Stimulated activated effector memory CD8-positive, alpha-beta T cell treated with anti-CD3 and anti-CD28 coated beads, Interleukin-12 subunit alpha, Interleukin-12 subunit beta, amount 100 ng/mL, for 72 hours (primary cell): ENCODE results near the gene FPR2.

Experiments used
- ATAC-seq: fragments of 150-1000 bp; cut with Tn5 transposase; 2 replicates; pipeline ENCODE4 v1.10.0; 2021
- DNase-seq, 2 donors: peaks; one replicate each; pipeline ENCODE4 v3.0.0; 2021 to 2022; ENCODE audit warnings: low spot score in 2 of 2
- H3K27ac Mint-ChIP-seq: one replicate; pipeline ENCODE4 v1.8.0; 2022; ENCODE audit warnings: mild to moderate bottlenecking, mixed read lengths
- H3K36me3 Mint-ChIP-seq: one replicate; pipeline ENCODE4 v1.8.0; 2022; ENCODE audit warnings: mild to moderate bottlenecking, mixed read lengths
- H3K4me1 Mint-ChIP-seq: one replicate; pipeline ENCODE4 v1.8.0; 2022; ENCODE audit warnings: mixed read lengths
- H3K4me3 Mint-ChIP-seq: one replicate; pipeline ENCODE4 v1.8.0; 2022; ENCODE audit warnings: mild to moderate bottlenecking, mixed read lengths
- H3K9me3 Mint-ChIP-seq: one replicate; pipeline ENCODE4 v1.8.0; 2022; ENCODE audit warnings: mixed read lengths

FPR2 gene

GRCh38 chr19:51786646-51787494, 25.9 kb downstream of the FPR2 start:
- Mint-ChIP-seq H3K27ac (no peak overlapping the region), H3K36me3 (no peaks in the 10 kb centered on the region), H3K4me3 (no peak overlapping the region), H3K4me1 (no peaks in the 10 kb centered on the region), H3K9me3 (peaks cover 10% of the 10 kb centered on the region)
- ATAC-seq (no peak), DNase-seq (no peak)

GRCh38 chr19:51788029-51788428, 27.0 kb downstream of the FPR2 start:
- Mint-ChIP-seq H3K4me3 (no peak overlapping the region), H3K9me3 (peaks cover 10% of the 10 kb centered on the region), H3K4me1 (no peaks in the 10 kb centered on the region), H3K36me3 (no peaks in the 10 kb centered on the region), H3K27ac (no peak overlapping the region)
- DNase-seq (no peak), ATAC-seq (no peak)

DNA sequence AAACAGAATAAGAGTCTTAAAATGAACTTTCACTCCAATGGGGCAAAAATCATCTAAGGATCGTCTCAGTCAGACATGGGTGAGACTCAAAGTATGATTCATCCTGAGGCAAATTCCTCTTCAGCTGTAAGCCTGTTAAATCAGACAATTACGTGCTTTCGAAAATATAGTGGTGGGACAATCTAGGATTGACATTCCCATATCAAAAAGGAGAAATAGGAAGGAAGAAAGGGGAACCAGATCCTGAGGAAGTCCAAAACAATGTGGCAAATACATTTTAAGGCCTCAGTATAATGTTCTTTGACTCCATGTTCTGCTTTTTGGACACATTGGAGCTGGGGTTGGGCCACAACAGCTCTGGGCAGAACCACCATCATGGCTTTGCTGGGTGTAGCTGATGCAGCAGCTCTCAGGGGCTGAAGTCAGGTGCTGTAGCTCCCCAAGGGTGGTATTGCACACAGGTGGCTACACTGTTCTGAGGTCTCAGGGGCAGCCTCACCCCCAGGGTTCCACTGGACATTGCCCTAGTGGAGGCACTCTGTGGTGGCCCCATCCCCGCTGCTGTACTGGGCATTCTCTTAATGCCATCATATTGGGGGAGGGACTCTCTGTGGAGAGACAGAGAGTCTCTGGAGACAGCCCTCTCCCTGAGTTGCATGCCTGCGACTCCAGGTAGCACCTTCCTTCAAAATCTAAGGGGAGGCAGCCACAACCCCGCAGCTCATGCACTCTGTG, 28.2 kb downstream of the FPR2 start:
- H3K27ac Mint-ChIP-seq = no peak overlapping the region
- DNase-seq = no peak
- ATAC-seq = no peak
- H3K9me3 Mint-ChIP-seq = peaks cover 10% of the 10 kb centered on the region
- H3K36me3 Mint-ChIP-seq = no peaks in the 10 kb centered on the region
- no peak overlapping the region for H3K4me3 Mint-ChIP-seq
- no peaks in the 10 kb centered on the region for H3K4me1 Mint-ChIP-seq

DNA sequence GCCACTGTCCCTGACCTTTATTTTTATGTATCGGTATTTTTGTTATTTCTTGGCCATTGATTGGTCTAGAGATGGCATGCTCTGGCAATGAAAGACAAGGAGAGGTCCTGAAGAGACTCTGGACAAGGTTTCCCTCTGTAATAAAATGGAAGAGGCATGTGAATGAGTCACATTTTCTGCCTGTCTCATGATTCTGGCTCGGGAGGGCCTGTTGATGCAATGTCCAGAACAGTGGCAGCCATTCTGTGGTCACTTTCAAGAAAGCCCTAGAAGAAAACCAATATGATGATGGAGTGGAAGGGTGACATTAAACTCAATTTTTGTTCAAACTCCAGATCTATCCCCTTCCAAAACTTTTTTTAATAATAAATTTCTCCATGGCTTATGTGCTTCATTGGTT, 32.0 kb downstream of the FPR2 start:
- Mint-ChIP-seq H3K9me3 (peaks cover 18% of the 10 kb centered on the region), H3K4me3 (no peak overlapping the region), H3K27ac (no peak overlapping the region), H3K4me1 (no peaks in the 10 kb centered on the region), H3K36me3 (no peaks in the 10 kb centered on the region)
- no peak for DNase-seq
- ATAC-seq = no peak

DNA sequence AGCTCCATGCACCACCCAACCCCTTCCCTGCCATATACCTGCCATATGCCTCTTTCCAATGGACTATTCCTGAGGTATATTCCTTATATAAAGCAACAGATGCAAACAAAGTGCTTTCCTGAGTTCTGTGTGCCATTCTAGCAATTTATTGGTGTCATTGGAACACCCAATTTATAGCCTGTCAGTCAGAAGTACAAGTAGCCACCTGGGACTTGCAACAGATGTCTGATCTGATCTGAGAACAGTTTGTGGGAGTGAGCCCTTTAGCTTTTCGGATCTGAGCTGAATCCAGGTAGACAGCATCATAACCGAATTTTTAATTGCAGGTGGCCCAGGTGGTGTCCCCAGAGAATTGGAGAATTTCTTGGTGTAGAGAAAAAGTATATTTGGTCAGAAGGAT, 33.0 kb downstream of the FPR2 start:
- H3K36me3 Mint-ChIP-seq = no peaks in the 10 kb centered on the region
- H3K9me3 Mint-ChIP-seq = peaks cover 21% of the 10 kb centered on the region

DNA sequence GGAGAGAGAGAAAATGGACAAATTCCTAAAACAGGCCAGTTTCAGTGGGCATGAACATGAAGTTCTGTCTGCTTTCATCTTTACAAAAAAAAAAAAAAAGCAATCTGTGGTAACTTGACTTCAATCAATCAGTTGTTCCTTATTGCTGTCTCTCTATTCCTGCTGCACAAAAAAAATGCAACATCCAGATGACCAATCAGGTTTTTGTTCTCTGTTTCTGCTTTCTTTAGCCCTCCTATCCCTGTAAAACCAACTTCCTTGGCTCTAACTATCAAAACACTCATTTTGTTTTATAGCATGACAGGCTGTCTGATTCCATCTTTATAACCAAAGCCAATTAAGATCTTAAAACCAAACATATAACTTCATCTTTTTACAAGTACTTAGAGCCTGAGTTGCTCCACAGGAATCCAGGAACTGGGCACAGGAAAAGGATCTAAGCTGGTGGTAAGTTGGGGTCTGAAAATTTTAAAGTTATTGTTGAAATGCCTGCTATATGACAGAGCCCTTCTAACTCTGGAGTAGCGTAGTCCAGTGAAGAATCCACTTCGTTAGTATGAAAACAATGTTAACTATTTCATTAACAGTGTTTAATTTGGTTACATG, 34.0 kb downstream of the FPR2 start, which contains the start of gene FPR3:
FPR3 (plus strand) TSS at position 273 of the 606 bp plus-strand sequence. CDS start 28,592 bp downstream, outside the sequence.
- H3K4me3 Mint-ChIP-seq = no peak within 1 kb of the TSS
- ATAC-seq (no peak), DNase-seq (no peak)
- no peak within 1 kb of the TSS for H3K27ac Mint-ChIP-seq
- H3K4me1 Mint-ChIP-seq = no peaks in the 10 kb centered on the region
- H3K36me3 Mint-ChIP-seq = no peaks in the 10 kb centered on the region
- peaks cover 25% of the 10 kb centered on the region for H3K9me3 Mint-ChIP-seq

More for the DNA sequence above, 33.0 kb downstream of the FPR2 start:
- no peak for DNase-seq
- ATAC-seq = no peak
- Mint-ChIP-seq H3K27ac (no peak overlapping the region), H3K4me1 (no peaks in the 10 kb centered on the region), H3K4me3 (no peak overlapping the region)

DNA sequence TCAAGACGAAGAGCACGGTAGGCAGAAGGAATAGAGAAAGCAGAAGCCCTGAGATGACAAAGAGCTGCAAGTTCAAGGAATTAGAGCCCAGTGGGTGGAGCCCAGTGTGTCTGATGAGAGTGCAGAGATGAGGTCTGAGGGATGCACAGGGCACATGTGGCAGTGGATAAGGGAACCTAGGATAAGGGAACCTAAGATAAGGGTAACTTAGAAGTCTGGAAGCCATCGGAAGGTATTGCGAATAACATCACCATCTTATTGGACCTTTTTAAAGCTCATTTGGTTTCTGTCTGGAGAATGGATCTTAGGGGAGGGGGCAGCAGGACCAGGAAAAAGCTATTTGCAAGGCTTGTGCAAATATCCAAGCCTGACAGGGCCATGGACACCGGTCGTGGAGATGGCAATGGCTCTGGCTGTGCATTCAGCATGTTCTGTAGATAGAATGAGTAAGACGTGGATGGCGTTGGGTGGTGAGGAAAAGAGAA, 35.3 kb downstream of the FPR2 start:
- DNase-seq = no peak
- no peaks in the 10 kb centered on the region for H3K4me1 Mint-ChIP-seq
- no peaks in the 10 kb centered on the region for H3K36me3 Mint-ChIP-seq
- H3K27ac Mint-ChIP-seq = no peak overlapping the region
- no peak overlapping the region for H3K4me3 Mint-ChIP-seq
- ATAC-seq = no peak
- H3K9me3 Mint-ChIP-seq = peaks cover 23% of the 10 kb centered on the region

DNA sequence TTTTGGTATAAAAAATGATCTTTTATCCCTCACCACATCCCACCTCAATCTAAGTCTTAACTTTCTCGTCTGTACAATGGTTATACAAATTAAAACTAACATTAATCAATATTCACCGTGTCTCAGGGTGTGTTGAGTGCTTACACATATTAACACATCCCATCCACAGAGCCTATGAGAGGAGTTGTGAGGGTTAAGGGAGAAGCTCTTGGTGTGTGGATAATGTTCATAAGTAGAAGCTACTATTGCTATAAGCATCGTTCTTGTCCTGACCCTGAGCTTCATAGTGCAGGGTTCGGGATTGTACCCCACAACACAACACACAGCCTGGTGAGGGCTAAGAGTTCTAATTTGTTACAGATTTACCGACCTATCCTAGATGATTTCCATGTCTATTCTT, 36.5 kb downstream of the FPR2 start:
- DNase-seq (no peak), ATAC-seq (no peak)
- Mint-ChIP-seq H3K4me3 (no peak overlapping the region), H3K36me3 (no peaks in the 10 kb centered on the region), H3K4me1 (no peaks in the 10 kb centered on the region), H3K9me3 (peaks cover 22% of the 10 kb centered on the region), H3K27ac (no peak overlapping the region)

GRCh38 chr19:51798062-51798461, 37.1 kb downstream of the FPR2 start:
- Mint-ChIP-seq H3K4me3 (no peak overlapping the region), H3K36me3 (no peaks in the 10 kb centered on the region), H3K9me3 (peaks cover 22% of the 10 kb centered on the region), H3K27ac (no peak overlapping the region), H3K4me1 (no peaks in the 10 kb centered on the region)
- DNase-seq (no peak), ATAC-seq (no peak)

- no peak for DNase-seq
- Mint-ChIP-seq H3K4me1 (no peaks in the 10 kb centered on the region), H3K36me3 (no peaks in the 10 kb centered on the region), H3K4me3 (no peak overlapping the region), H3K27ac (no peak overlapping the region), H3K9me3 (peaks cover 22% of the 10 kb centered on the region)
- ATAC-seq = no peak
Measured at GRCh38 chr19:51799034-51799773, 38.2 kb downstream of the FPR2 start.

- DNase-seq (no peak), ATAC-seq (no peak)
- Mint-ChIP-seq H3K27ac (no peak overlapping the region), H3K4me1 (no peaks in the 10 kb centered on the region), H3K9me3 (peaks cover 25% of the 10 kb centered on the region), H3K36me3 (no peaks in the 10 kb centered on the region), H3K4me3 (no peak overlapping the region)
Measured at GRCh38 chr19:51799774-51800472, 38.9 kb downstream of the FPR2 start.

DNA sequence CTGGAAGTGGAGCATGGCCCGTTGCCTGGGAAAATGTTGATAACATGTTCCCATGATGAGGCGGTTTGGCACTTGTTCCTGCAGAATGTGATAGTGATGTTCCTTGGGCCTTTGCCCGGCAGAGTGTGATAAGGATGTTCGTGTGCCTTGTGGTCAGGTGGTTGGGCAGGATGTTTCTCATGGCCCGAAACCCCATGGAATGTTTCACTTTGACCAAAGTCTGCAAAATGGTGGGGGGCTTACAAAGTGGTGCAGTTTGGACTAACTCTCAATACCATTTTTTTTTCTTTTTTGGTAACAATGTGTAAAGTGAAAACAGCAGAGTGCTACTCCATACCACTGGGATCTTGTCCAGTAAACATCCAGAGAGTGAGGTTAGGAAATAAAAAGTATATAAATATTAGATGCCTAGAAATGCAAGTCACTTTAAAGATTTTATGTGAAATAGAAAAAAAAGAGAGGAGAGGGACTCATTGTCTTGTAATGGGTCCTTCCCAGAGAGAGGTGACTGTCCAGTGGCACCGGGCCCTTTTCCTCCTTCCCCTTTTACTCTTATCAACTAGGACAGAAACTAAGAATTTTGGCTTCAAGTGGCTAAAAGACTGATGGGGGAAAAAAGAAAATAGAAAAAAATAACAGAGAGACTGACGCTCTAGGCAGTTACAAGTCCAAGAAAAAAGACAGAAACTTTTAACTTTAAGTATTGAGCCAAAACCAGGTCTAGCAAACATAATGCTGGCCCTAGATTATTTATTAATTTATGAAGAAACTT, 39.7 kb downstream of the FPR2 start:
- H3K4me1 Mint-ChIP-seq = no peaks in the 10 kb centered on the region
- no peak for ATAC-seq
- H3K9me3 Mint-ChIP-seq = peaks cover 25% of the 10 kb centered on the region
- H3K4me3 Mint-ChIP-seq = no peak overlapping the region
- H3K36me3 Mint-ChIP-seq = no peaks in the 10 kb centered on the region
- DNase-seq = no peak
- H3K27ac Mint-ChIP-seq = no peak overlapping the region

DNA sequence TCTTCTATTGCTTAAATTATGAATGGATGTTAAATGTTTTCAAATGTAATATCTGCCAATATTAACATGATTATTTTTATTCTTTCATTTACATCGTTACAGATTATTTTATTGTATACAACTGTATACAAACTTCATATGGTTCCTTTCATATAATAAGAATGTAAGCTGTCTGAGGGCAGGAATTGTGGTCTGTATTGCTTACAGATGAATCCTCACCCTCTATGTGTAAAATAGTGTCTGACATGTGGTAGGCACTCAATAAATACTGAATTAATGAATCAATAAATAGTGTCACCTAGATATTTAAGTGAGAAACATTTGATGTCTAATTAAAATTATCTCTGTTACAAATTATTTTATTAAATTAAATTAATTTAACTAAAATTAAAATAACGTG, 41.8 kb downstream of the FPR2 start:
- H3K4me3 Mint-ChIP-seq = no peak overlapping the region
- H3K9me3 Mint-ChIP-seq = peaks cover 17% of the 10 kb centered on the region
- no peaks in the 10 kb centered on the region for H3K4me1 Mint-ChIP-seq
- H3K27ac Mint-ChIP-seq = no peak overlapping the region
- DNase-seq = no peak
- ATAC-seq = no peak
- H3K36me3 Mint-ChIP-seq = no peaks in the 10 kb centered on the region

DNA sequence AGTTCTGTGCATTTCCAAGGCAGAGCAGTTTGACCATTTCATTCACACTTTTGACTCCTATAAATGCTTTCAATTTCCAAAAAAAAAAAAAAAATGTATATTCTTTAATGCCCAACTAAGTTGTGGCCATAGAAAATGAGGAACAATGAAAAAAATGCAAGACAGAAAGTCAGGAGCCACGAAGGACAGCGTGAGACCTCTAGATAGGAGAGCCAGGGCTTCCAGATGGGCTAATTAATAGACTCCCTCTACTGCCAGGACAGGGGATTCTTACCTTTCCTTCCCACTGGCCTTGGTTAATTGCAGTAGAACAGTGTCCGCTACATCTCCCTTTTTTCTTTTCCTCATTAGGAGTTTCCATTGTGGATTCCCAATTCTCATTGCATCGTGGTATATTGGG, 42.5 kb downstream of the FPR2 start:
- H3K27ac Mint-ChIP-seq = no peak overlapping the region
- peaks cover 14% of the 10 kb centered on the region for H3K9me3 Mint-ChIP-seq
- no peaks in the 10 kb centered on the region for H3K36me3 Mint-ChIP-seq
- H3K4me3 Mint-ChIP-seq = no peak overlapping the region
- ATAC-seq (no peak), DNase-seq (no peak)
- no peaks in the 10 kb centered on the region for H3K4me1 Mint-ChIP-seq
